ENCODE data around the gene SMLR1.

The SMLR1 gene

GRCh38 chr6:130879826-130880225, 52.6 kb downstream of the SMLR1 start:
- Histone ChIP-seq H3K4me3 (no peak overlapping the region), H3K36me3 (peaks cover 55% of the 10 kb centered on the region), H4K20me1 (no peaks in the 10 kb centered on the region), H3K27me3 (no peaks in the 10 kb centered on the region), H3K27ac (no peak overlapping the region), H3K9me3 (no peaks in the 10 kb centered on the region), H3K4me2 (no peak overlapping the region), H3K9ac (no peak overlapping the region), H3K4me1 (no peaks in the 10 kb centered on the region)
- TF ChIP-seq Cebpa-rat (IDR thresholded peaks at IDR 0.05), result no peak

DNA sequence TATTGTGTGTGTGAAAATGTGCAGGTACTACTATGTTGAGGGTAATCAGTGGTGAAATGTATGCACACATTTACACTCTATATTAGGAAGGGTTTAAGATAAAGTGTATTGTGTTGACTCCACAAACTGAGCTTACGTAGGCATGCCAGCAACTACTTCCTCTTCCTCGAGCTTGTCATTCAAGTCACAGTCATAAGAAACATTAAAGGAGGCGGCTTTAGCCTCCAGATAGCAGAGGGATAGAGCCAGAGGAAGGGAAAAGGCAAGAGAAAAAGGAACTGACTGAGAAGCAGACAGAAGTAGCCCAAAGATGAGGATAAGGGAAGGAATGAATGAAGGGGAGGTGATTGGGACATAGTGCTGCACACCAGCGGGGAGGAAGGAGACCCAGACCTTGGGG, 55.2 kb downstream of the SMLR1 start:
- Histone ChIP-seq H3K9ac (no peak overlapping the region), H3K27ac (no peak overlapping the region), H3K4me3 (no peak overlapping the region), H3K36me3 (peaks cover 50% of the 10 kb centered on the region), H3K27me3 (no peaks in the 10 kb centered on the region), H3K4me2 (no peak overlapping the region), H3K9me3 (no peaks in the 10 kb centered on the region), H4K20me1 (no peaks in the 10 kb centered on the region), H3K4me1 (no peaks in the 10 kb centered on the region)
- TF ChIP-seq Cebpa-rat (IDR thresholded peaks at IDR 0.05), result no peak

- no peak for TF ChIP-seq Cebpa-rat (IDR thresholded peaks at IDR 0.05)
- no peaks in the 10 kb centered on the region for H3K27me3 ChIP-seq
- H3K4me1 ChIP-seq, result no peaks in the 10 kb centered on the region
- no peak overlapping the region for H3K9ac ChIP-seq
- no peaks in the 10 kb centered on the region for H4K20me1 ChIP-seq
- H3K9me3 ChIP-seq, result no peaks in the 10 kb centered on the region
- no peak overlapping the region for H3K27ac ChIP-seq
- H3K36me3 ChIP-seq, result peaks cover 44% of the 10 kb centered on the region
- no peak overlapping the region for H3K4me2 ChIP-seq
- no peak overlapping the region for H3K4me3 ChIP-seq
Measured at GRCh38 chr6:130885392-130886192, 58.4 kb downstream of the SMLR1 start.
